Lower leg skin (tissue), 4 donors: ENCODE measurements around the gene TCP11. TPM values are rescaled to one million over a fixed set of nuclear protein-coding genes. Genes with fewer than 3 reads are reported as not detected.

Source experiments
- DNase-seq, 2 donors: peaks; one replicate each; pipeline ENCODE4 v3.0.0-alpha.2; 2019; ENCODE audit warnings: low spot score in 2 of 2
- H3K4me3 ChIP-seq: fragments of 200-600 bp; sonication (generic); 2 replicates; pipeline ENCODE4 v1.5.1; 2017; ENCODE audit warnings: mild to moderate bottlenecking, low read depth; ENCODE audit not compliant: poor library complexity, severe bottlenecking
- POLR2A ChIP-seq, 2 donors: fragments of 450-650 bp; IDR thresholded peaks; one replicate each; pipeline ENCODE4 v1.6.1; 2016 to 2017; ENCODE audit warnings: antibody characterized with exemption in 2 of 2, mild to moderate bottlenecking in 1 of 2, moderate library complexity in 1 of 2
- WGBS, 2 donors: methylation state at CpG; one replicate each; pipeline ENCODE4 v1.1.5; 2018; 5-methylcytosine and 5-hydroxymethylcytosine counted together
- intact Hi-C: fragments of 100-400 bp; cut with DNase I; formaldehyde crosslinking; loops from one replicate; pipeline ENCODE4 v1.15.0; 2023; ENCODE audit warnings: low total_unique reads
- total RNA-seq, 4 donors: library from RNA; depleted of rRNA; stranded (reverse); fragments of >200 nt; gene quantifications; one replicate each; pipeline ENCODE4 v1.1.0, GENCODE V29; 2016
- TF ChIP-seq, protein P1 (sequence below), 3 donors: fragments of 450-650 bp; IDR thresholded peaks; one replicate each; pipeline ENCODE4 v1.5.1; 2016; ENCODE audit warnings: antibody characterized with exemption in 3 of 3, mild to moderate bottlenecking in 3 of 3, moderate library complexity in 2 of 3

Gene TCP11
- total RNA-seq, 4 donors from 2014 or later: 0.97 to 1.7 TPM; not detected in 2

DNA sequence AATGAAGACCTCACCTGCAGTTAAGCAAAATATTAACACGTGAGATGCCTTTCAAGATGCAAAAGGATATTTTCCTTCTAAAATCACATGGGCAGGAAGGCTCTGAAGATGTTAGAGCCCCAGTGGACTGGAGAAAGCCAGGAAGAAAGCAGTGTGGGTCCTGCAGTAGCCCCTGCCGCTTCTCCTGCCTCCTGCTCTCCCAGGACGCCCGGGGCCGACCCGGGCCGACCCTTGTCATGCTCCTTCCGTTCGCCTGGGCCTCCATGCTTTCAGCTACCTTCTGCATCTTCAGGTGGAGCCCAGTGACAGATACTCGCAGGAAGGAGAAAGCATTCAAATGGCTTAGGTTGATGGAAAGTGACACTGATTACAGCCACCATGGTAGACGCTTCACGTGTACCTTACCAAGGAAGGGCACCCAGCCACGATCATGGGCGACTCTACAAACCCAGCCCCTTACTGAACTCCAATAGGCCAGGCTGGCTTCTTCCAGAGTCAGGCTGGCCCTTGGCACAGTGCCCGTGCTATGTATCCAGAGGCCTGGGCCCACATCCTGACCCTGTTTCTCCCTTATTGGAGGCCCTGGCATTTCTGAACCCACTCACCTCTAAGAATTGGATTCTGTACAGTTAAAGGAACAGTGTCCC is 69.0 kb downstream of the TCP11 start:
- H3K4me3 ChIP-seq: no peak overlapping the region
- WGBS, 2 donors: 75% methylated on average over 15 of the region's 15 CpGs
- no peak for DNase-seq
- intact Hi-C loops: no loop called here
- TF ChIP-seq, protein P1, sequence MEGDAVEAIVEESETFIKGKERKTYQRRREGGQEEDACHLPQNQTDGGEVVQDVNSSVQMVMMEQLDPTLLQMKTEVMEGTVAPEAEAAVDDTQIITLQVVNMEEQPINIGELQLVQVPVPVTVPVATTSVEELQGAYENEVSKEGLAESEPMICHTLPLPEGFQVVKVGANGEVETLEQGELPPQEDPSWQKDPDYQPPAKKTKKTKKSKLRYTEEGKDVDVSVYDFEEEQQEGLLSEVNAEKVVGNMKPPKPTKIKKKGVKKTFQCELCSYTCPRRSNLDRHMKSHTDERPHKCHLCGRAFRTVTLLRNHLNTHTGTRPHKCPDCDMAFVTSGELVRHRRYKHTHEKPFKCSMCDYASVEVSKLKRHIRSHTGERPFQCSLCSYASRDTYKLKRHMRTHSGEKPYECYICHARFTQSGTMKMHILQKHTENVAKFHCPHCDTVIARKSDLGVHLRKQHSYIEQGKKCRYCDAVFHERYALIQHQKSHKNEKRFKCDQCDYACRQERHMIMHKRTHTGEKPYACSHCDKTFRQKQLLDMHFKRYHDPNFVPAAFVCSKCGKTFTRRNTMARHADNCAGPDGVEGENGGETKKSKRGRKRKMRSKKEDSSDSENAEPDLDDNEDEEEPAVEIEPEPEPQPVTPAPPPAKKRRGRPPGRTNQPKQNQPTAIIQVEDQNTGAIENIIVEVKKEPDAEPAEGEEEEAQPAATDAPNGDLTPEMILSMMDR (IDR thresholded peaks at IDR 0.05): no peak
- no peak for TF ChIP-seq POLR2A (IDR thresholded peaks at IDR 0.05)

DNA sequence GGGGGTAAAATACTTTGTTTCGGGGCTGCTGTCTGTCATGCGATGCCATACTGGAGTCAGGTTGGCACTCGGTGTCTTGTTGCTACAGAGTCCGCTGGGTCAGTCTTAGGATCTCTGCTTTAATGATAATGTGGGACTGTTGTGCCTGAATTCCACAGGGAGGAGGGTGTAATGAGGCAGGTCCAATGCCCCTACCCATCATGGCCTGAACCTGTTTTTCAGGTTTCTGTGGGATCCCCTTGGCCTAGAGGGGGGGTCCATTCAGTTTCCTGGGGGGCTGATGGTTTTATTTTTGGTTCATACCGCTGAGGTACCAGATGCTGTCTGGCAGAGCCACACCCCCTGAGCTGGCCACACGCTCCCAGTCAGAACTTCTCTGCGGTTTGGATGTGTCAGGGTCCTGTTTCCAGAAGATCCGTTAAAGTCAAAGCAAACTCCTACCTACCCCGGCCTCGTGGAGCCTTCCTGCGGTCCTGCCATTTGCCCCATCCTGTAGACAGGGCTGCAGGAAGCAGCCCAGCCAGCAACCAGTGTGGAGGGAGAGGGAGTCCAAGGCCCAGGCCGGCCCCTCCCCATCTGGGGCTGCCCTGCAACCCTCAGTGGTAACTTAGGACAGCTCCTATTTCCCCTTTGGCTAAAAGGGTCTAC is 69.7 kb downstream of the TCP11 start:
- WGBS, 2 donors: 61 to 75% methylated on average over 12 of the region's 12 CpGs
- H3K4me3 ChIP-seq: no peak overlapping the region
- intact Hi-C loops: no loop called here
- no peak for TF ChIP-seq POLR2A (IDR thresholded peaks at IDR 0.05)
- TF ChIP-seq, protein P1 (IDR thresholded peaks at IDR 0.05): no peak
- DNase-seq: no peak

DNA sequence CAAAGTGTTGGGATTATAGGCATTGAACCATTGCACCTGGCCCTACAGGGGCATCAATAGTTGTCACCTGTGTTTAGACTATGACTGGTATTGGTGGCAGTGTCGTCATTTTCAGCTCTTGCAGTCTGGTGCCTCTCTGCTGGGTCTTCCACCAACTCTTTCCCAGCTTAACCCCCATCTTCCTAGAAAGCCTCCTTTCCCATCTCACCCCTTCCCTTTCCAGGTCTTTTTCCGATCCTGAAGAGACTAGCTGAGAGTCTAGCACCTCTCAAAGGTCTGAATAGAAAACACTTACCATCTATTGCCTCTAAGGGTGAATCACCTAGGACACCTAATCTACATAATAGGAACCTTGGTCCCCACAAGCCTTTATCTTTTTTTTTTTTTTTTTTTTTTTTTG is 71.0 kb downstream of the TCP11 start:
- TF ChIP-seq, protein P1 (IDR thresholded peaks at IDR 0.05): no peak
- TF ChIP-seq POLR2A (IDR thresholded peaks at IDR 0.05): no peak
- intact Hi-C loops: no loop called here
- H3K4me3 ChIP-seq: no peak overlapping the region
- DNase-seq: no peak
- 92 to 93% methylated on average over 2 of the region's 2 CpGs for WGBS, 2 donors

DNA sequence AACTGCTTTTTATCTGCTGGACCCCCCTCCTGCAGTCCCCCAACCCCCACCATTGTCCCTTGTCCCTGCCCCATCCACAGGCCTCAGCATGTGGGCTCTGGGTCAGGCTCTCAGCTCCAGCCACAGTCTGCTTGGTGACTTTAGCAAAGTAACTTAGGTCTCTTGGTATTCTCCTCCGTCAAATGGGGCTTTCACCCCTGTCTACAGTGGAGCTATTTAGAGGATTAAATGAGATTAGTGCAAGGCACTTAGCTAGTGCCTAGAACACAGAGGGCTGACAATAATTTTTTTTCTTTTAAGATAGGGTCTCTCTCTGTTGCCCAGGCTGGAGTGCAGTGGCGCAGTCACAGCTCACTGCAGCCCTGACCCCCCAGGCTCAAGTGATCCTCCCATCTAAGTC is 71.9 kb downstream of the TCP11 start:
- TF ChIP-seq POLR2A (IDR thresholded peaks at IDR 0.05): no peak
- TF ChIP-seq, protein P1 (IDR thresholded peaks at IDR 0.05): no peak
- 97 to 98% methylated on average over 2 of the region's 2 CpGs for WGBS, 2 donors

DNA sequence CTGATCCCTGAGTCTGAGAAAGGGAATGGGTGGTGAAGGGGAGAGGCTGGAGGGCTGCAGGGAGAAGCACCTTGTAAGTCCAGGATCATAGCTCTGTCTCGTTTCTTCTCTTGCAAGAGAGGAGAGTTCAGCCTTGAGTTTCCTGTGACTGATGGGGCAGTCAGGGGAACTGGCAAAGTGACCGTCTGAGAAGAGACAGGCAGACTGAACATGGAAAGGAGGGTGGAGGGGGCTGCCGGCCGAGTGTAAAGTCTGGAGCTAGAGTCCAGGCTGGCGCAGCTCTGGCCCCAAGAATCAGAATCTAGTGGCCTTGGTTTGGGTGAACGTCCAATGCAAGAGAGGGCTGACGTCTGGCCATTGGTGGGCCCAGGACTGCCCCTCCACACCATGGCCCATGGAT is 72.5 kb downstream of the TCP11 start:
- intact Hi-C loops: no loop called here
- TF ChIP-seq, protein P1 (IDR thresholded peaks at IDR 0.05): no peak
- no peak for TF ChIP-seq POLR2A (IDR thresholded peaks at IDR 0.05)
- WGBS, 2 donors: 85 to 86% methylated on average over 7 of the region's 7 CpGs
- no peak for DNase-seq
- H3K4me3 ChIP-seq: no peak overlapping the region

More for the DNA sequence above, 71.9 kb downstream of the TCP11 start:
- no peak for DNase-seq
- intact Hi-C loops: no loop called here
- no peak overlapping the region for H3K4me3 ChIP-seq
